Urinary bladder (tissue), 4 donors: ENCODE results near the gene GMEB1. TPM values are rescaled to one million over a fixed set of nuclear protein-coding genes. Genes with fewer than 3 reads are reported as not detected.
"Not testable (repeated sequence)": the region's sequence is repeated elsewhere in the genome, so short reads cannot be mapped to it uniquely, and the experiment has no call there.

Source experiments
- DNase-seq: peaks from one replicate; pipeline ENCODE4 v3.0.0-alpha.2; 2015; ENCODE audit errors: extremely low spot score
- H3K27ac ChIP-seq: one replicate; pipeline ENCODE4 v1.5.1; 2013; ENCODE audit warnings: low read depth, mild to moderate bottlenecking, moderate library complexity
- H3K36me3 ChIP-seq: one replicate; pipeline ENCODE4 v1.6.1; 2013; ENCODE audit warnings: mild to moderate bottlenecking, moderate library complexity; ENCODE audit not compliant: insufficient read depth
- H3K4me1 ChIP-seq: one replicate; pipeline ENCODE4 v1.6.1; 2013; ENCODE audit warnings: mild to moderate bottlenecking, moderate library complexity; ENCODE audit not compliant: insufficient read depth
- H3K4me3 ChIP-seq: one replicate; pipeline ENCODE4 v1.5.1; 2013; ENCODE audit warnings: low read depth, low read length
- WGBS: extraction: QIAGEN DNeasy Blood & Tissue Kit; methylation state at CpG from one replicate; pipeline ENCODE4 v1.1.7; 2013; 5-methylcytosine and 5-hydroxymethylcytosine counted together
- polyA plus RNA-seq: library from polyadenylated mRNA; stranded (reverse); fragments of 200-250 nt; gene quantifications from one replicate; pipeline ENCODE4 v1.2.3, GENCODE V29; 2013
- total RNA-seq: library from RNA; depleted of rRNA; stranded (reverse); fragments of >200 nt; gene quantifications from one replicate; pipeline ENCODE4 v1.2.3, GENCODE V29; 2014
- donor health status: healthy with polysubstance abuse.
- donor health status: healthy.

GMEB1 gene
- total RNA-seq, result 8.7 TPM
- polyA plus RNA-seq, result 7.4 TPM

- Histone ChIP-seq H3K36me3 (no peaks in the 10 kb centered on the region), H3K27ac (peak within 1 kb of the TSS; percentile 99), H3K4me3 (peak within 1 kb of the TSS; percentile 92), H3K4me1 (no peaks in the 10 kb centered on the region)
- 1% methylated on average over 38 of the region's 57 CpGs for WGBS
- peak; percentile 60 for DNase-seq
Observed at GRCh38 chr1:28668191-28668955, at the start of gene GMEB1. GMEB1 (plus strand) TSS chr1:28668784; CDS start chr1:28683613, 14,829 bp downstream.

- DNase-seq, result no peak
- Histone ChIP-seq H3K4me1 (no peaks in the 10 kb centered on the region), H3K36me3 (no peaks in the 10 kb centered on the region), H3K4me3 (no peak overlapping the region), H3K27ac (no peak overlapping the region)
- WGBS, result 85% methylated on average over 1 of the region's 1 CpG
Observed at GRCh38 chr1:28631713-28632112, 36.9 kb upstream of the GMEB1 start.

GRCh38 chr1:28632560-28632959 lies 36.0 kb upstream of the GMEB1 start:
- Histone ChIP-seq H3K36me3 (no peaks in the 10 kb centered on the region), H3K4me3 (no peak overlapping the region), H3K4me1 (no peaks in the 10 kb centered on the region), H3K27ac (no peak overlapping the region)
- 96% methylated on average over 4 of the region's 4 CpGs for WGBS
- DNase-seq, result no peak

GRCh38 chr1:28640766-28641165 lies 27.8 kb upstream of the GMEB1 start:
- Histone ChIP-seq H3K36me3 (no peaks in the 10 kb centered on the region), H3K27ac (no peak overlapping the region), H3K4me1 (no peaks in the 10 kb centered on the region), H3K4me3 (no peak overlapping the region)
- WGBS, result 90% methylated on average over 1 of the region's 1 CpG
- DNase-seq, result no peak

GRCh38 chr1:28642056-28642846 lies 26.3 kb upstream of the GMEB1 start:
- WGBS, result under 1% methylated on average over 26 of the region's 26 CpGs
- DNase-seq, result peak; percentile 25
- peak overlapping the region; percentile 49 for H3K4me3 ChIP-seq

GRCh38 chr1:28642847-28643635 lies 25.5 kb upstream of the GMEB1 start, which contains the start of gene TAF12:
TAF12 (minus strand) TSS chr1:28643067; CDS start chr1:28622081, 20,986 bp downstream.
- peak within 1 kb of the TSS; percentile 49 for H3K4me3 ChIP-seq
- peak within 1 kb of the TSS; percentile 58 for H3K27ac ChIP-seq
- H3K4me1 ChIP-seq, result no peaks in the 10 kb centered on the region
- peak; percentile 87 for DNase-seq
- WGBS, result under 1% methylated on average over 49 of the region's 49 CpGs
- no peaks in the 10 kb centered on the region for H3K36me3 ChIP-seq

More at GRCh38 chr1:28642056-28642846, 26.3 kb upstream of the GMEB1 start:
- H3K4me1 ChIP-seq, result no peaks in the 10 kb centered on the region
- no peaks in the 10 kb centered on the region for H3K36me3 ChIP-seq
- peak overlapping the region; percentile 55 for H3K27ac ChIP-seq

- Histone ChIP-seq H3K4me3 (no peak overlapping the region), H3K4me1 (no peaks in the 10 kb centered on the region), H3K36me3 (no peaks in the 10 kb centered on the region), H3K27ac (no peak overlapping the region)
- DNase-seq, result no peak
- WGBS, result 78% methylated on average over 3 of the region's 3 CpGs
Observed at GRCh38 chr1:28644494-28644893, 24.1 kb upstream of the GMEB1 start.

- not testable (repeated sequence) for H3K4me3 ChIP-seq, DNase-seq, H3K36me3 ChIP-seq, H3K4me1 ChIP-seq, H3K27ac ChIP-seq
- WGBS, result 94% methylated on average over 11 of the region's 11 CpGs
Observed at GRCh38 chr1:28645406-28645805, 23.2 kb upstream of the GMEB1 start.

GRCh38 chr1:28646040-28646439 lies 22.5 kb upstream of the GMEB1 start:
- DNase-seq, result no peak
- WGBS, result 77% methylated on average over 1 of the region's 1 CpG
- no peak overlapping the region for H3K27ac ChIP-seq
- no peaks in the 10 kb centered on the region for H3K4me1 ChIP-seq
- H3K4me3 ChIP-seq, result no peak overlapping the region
- no peaks in the 10 kb centered on the region for H3K36me3 ChIP-seq

- Histone ChIP-seq H3K4me1 (no peaks in the 10 kb centered on the region), H3K4me3 (peak overlapping the region; percentile 40), H3K36me3 (no peaks in the 10 kb centered on the region), H3K27ac (peak overlapping the region; percentile 84)
- 1% methylated on average over 18 of the region's 18 CpGs for WGBS
- no peak for DNase-seq
Observed at GRCh38 chr1:28648008-28648473, 20.5 kb upstream of the GMEB1 start.

GRCh38 chr1:28648474-28649198 lies 19.9 kb upstream of the GMEB1 start, which contains the start of gene RNU11:
RNU11 (plus strand) TSS chr1:28648600.
- WGBS, result 2% methylated on average over 28 of the region's 28 CpGs
- DNase-seq, result peak; percentile 97
- Histone ChIP-seq H3K27ac (peak within 1 kb of the TSS; percentile 84), H3K4me3 (peak within 1 kb of the TSS; percentile 40), H3K36me3 (no peaks in the 10 kb centered on the region), H3K4me1 (no peaks in the 10 kb centered on the region)

GRCh38 chr1:28653063-28653462 lies 15.5 kb upstream of the GMEB1 start:
- H3K36me3 ChIP-seq, DNase-seq: not testable (repeated sequence)

More at GRCh38 chr1:28653063-28653462, 15.5 kb upstream of the GMEB1 start:
- not testable (repeated sequence) for H3K4me1 ChIP-seq, H3K4me3 ChIP-seq, H3K27ac ChIP-seq
- 87% methylated on average over 13 of the region's 13 CpGs for WGBS
